T-cell (primary cell): ENCODE measurements around the gene MSANTD1. TPM values are rescaled to one million over a fixed set of nuclear protein-coding genes. Genes with fewer than 3 reads are reported as not detected.

Source experiments
- ATAC-seq, 4 experiments: fragments of 200-7000 bp in 3 of 4; fragments of 150-1000 bp in 1 of 4; cut with Tn5 transposase; replicated peaks in 1 of 4; 1 replicate in 3 of 4; 2 replicates in 1 of 4; pipeline ENCODE4 v1.10.0; 2021; ENCODE audit warnings: moderate library complexity in 3 of 4, mild to moderate bottlenecking in 2 of 4, moderate number of reproducible peaks in 1 of 4
- CTCF ChIA-PET, 2 donors: fragments of 300-600 bp; sonication (Branson Sonifier 250); formaldehyde crosslinking; loops; one replicate each; lab custom pipeline; 2022; ENCODE audit warnings: antibody characterized with exemption in 2 of 2; lab: Charles Lee
- POLR2A ChIA-PET, 2 donors: fragments of 300-600 bp; sonication (Branson Sonifier 250); formaldehyde crosslinking; loops; one replicate each; lab custom pipeline; 2022; ENCODE audit warnings: antibody characterized with exemption in 2 of 2; lab: Charles Lee
- DNase-seq, 35 experiments: peaks; one replicate each; pipeline versions ENCODE4 v3.0.0 to v3.0.0-alpha.2; 2013 to 2023
- H3K27ac ChIP-seq: one replicate; pipeline ENCODE4 v1.5.1; 2013; ENCODE audit warnings: low read length
- H3K27me3 ChIP-seq, 2 experiments: replicated peaks in 1 of 2; 1 replicate in 1 of 2; 2 replicates in 1 of 2; pipeline versions ENCODE4 v1.6.1 to v1.7.0; 2013; ENCODE audit warnings: low read length in 1 of 2, mixed read lengths in 1 of 2; ENCODE audit not compliant: control insufficient read depth in 2 of 2, insufficient read depth in 2 of 2; ENCODE audit errors: extremely low read depth in 1 of 2
- H3K36me3 ChIP-seq, 2 donors: 1 replicate in 1 of 2; 2 replicates in 1 of 2; pipeline versions ENCODE4 v1.6.1 to v1.7.0; 2013; ENCODE audit warnings: low read length in 1 of 2; ENCODE audit not compliant: control insufficient read depth in 2 of 2, insufficient read depth in 1 of 2; ENCODE audit errors: extremely low read depth in 1 of 2
- H3K4me1 ChIP-seq, 2 experiments: 1 replicate in 1 of 2; 2 replicates in 1 of 2; pipeline versions ENCODE4 v1.6.1 to v1.7.0; 2013; ENCODE audit warnings: low read length in 2 of 2, mixed read lengths in 1 of 2; ENCODE audit not compliant: insufficient read depth in 2 of 2, control insufficient read depth in 1 of 2; ENCODE audit errors: extremely low read depth in 1 of 2
- H3K4me3 ChIP-seq, 2 donors: 1 replicate in 1 of 2; 2 replicates in 1 of 2; pipeline versions ENCODE4 v1.5.1 to v1.7.0; 2013; ENCODE audit warnings: mild to moderate bottlenecking in 2 of 2, low read length in 1 of 2, moderate library complexity in 1 of 2; ENCODE audit not compliant: control insufficient read depth in 1 of 2; ENCODE audit errors: extremely low read depth in 1 of 2
- H3K9me3 ChIP-seq: 2 replicates; pipeline ENCODE4 v1.7.0; 2013
- H3K27ac Mint-ChIP-seq, 2 donors: one replicate each; pipeline ENCODE4 v1.8.0; 2020 to 2021; ENCODE audit warnings: mild to moderate bottlenecking in 2 of 2, mixed read lengths in 2 of 2
- H3K27me3 Mint-ChIP-seq, 2 donors: one replicate each; pipeline ENCODE4 v1.8.0; 2021 to 2022; ENCODE audit warnings: mixed read lengths in 2 of 2
- H3K36me3 Mint-ChIP-seq: one replicate; pipeline ENCODE4 v1.8.0; 2021; ENCODE audit warnings: mixed read lengths
- H3K4me1 Mint-ChIP-seq, 3 donors: one replicate each; pipeline ENCODE4 v1.8.0; 2020 to 2022; ENCODE audit warnings: mixed read lengths in 3 of 3, mild to moderate bottlenecking in 1 of 3
- H3K4me3 Mint-ChIP-seq, 3 donors: one replicate each; pipeline ENCODE4 v1.8.0; 2020 to 2022; ENCODE audit warnings: mild to moderate bottlenecking in 3 of 3, mixed read lengths in 3 of 3, moderate library complexity in 3 of 3
- H3K9me3 Mint-ChIP-seq, 3 donors: one replicate each; pipeline ENCODE4 v1.8.0; 2020 to 2022; ENCODE audit warnings: mixed read lengths in 3 of 3
- WGBS: methylation state at CpG from one replicate; pipeline ENCODE4 v1.1.5; 2013; ENCODE audit warnings: missing lambda C conversion rate; ENCODE audit not compliant: insufficient coverage; 5-methylcytosine and 5-hydroxymethylcytosine counted together
- total RNA-seq, 35 experiments: library from RNA in 6 of 35; stranded (reverse) in 6 of 35; fragments of 120-200 nt in 1 of 35; gene quantifications; one replicate each; pipeline versions ENCODE4 v1.2.1 to v1.2.4 and lab custom pipeline; 2013 to 2026

Gene MSANTD1
- total RNA-seq (1 to 10 TPM in 4 of 5 donors, under 1 TPM in 1; 0.60 to 2.5 (median 1.6) TPM), total RNA-seq (lab: John Stamatoyannopoulos, UW) (0.51 to 3.3 (median 1.3) reads per million in 29 experiments)
- total RNA-seq (2013) = 0.64 TPM

GRCh38 chr4:3248811-3249661, at the start of gene MSANTD1:
TSS of gene MSANTD1 (plus strand) at chr4:3249159. CDS start at chr4:3249223, 64 bp downstream.
- no peaks in the 10 kb centered on the region for H3K36me3 ChIP-seq
- WGBS = 96% methylated on average over 64 of the region's 72 CpGs
- H3K4me3 ChIP-seq = no peak within 1 kb of the TSS
- H3K9me3 ChIP-seq = no peaks in the 10 kb centered on the region
- H3K27ac Mint-ChIP-seq = no peak within 1 kb of the TSS
- H3K36me3 Mint-ChIP-seq = no peaks in the 10 kb centered on the region
- H3K4me1 ChIP-seq = peaks cover 0 to 4% of the 10 kb centered on the region in 2 experiments
- CTCF ChIA-PET = no interaction called here
- DNase-seq (no peak), ATAC-seq (no peak)
- POLR2A ChIA-PET = no interaction called here
- no peak within 1 kb of the TSS for H3K27ac ChIP-seq
- H3K4me1 Mint-ChIP-seq = no peaks in the 10 kb centered on the region
- no peaks in the 10 kb centered on the region for H3K9me3 Mint-ChIP-seq
- no peaks in the 10 kb centered on the region for H3K27me3 Mint-ChIP-seq
- H3K27me3 ChIP-seq = no peaks in the 10 kb centered on the region
- H3K4me3 Mint-ChIP-seq = no peak within 1 kb of the TSS

- Histone ChIP-seq H3K27me3 (no peaks in the 10 kb centered on the region), H3K36me3 (peaks cover 6 to 15% of the 10 kb centered on the region in 2 donors), H3K9me3 (no peaks in the 10 kb centered on the region), H3K4me1 (peaks cover 59 to 88% of the 10 kb centered on the region in 2 experiments), H3K27ac (no peak overlapping the region), H3K4me3 (no peak overlapping the region)
- no peaks in the 10 kb centered on the region for H3K27me3 Mint-ChIP-seq
- H3K27ac Mint-ChIP-seq = no peak overlapping the region
- DNase-seq (no peak), ATAC-seq (no peak)
- WGBS = 98% methylated on average over 15 of the region's 17 CpGs
- no peaks in the 10 kb centered on the region for H3K9me3 Mint-ChIP-seq
- POLR2A ChIA-PET = interaction anchor here in 1 of 2 donors (0.6 kb wide), 1 partner anchor 64 kb away, joined by 5 read pairs; no protein-coding TSS in a partner anchor
- CTCF ChIA-PET = no interaction called here
- H3K4me3 Mint-ChIP-seq = no peak overlapping the region
- peaks cover 76 to 81% (median 80%) of the 10 kb centered on the region in 3 donors for H3K4me1 Mint-ChIP-seq
- H3K36me3 Mint-ChIP-seq = peaks cover 24% of the 10 kb centered on the region
Observed at GRCh38 chr4:3199653-3200422, 49.1 kb upstream of the MSANTD1 start.

- 95% methylated on average over 5 of the region's 8 CpGs for WGBS
- Mint-ChIP-seq H3K4me3 (peak overlapping the region in 1 of 3 donors; percentile 73), H3K27me3 (no peaks in the 10 kb centered on the region), H3K9me3 (no peaks in the 10 kb centered on the region), H3K27ac (peak overlapping the region in 1 of 2 donors; percentile 44), H3K36me3 (peaks cover 19% of the 10 kb centered on the region), H3K4me1 (peaks cover 68 to 74% (median 73%) of the 10 kb centered on the region in 3 donors)
- Histone ChIP-seq H3K27ac (peak overlapping the region; percentile 17), H3K36me3 (peaks cover 6 to 12% of the 10 kb centered on the region in 2 donors), H3K9me3 (no peaks in the 10 kb centered on the region), H3K4me3 (no peak overlapping the region), H3K4me1 (peaks cover 53 to 81% of the 10 kb centered on the region in 2 experiments), H3K27me3 (no peaks in the 10 kb centered on the region)
- ChIA-PET CTCF (no interaction called here), POLR2A (interaction anchor here in 1 of 2 donors (0.6 kb wide), 1 partner anchor 65 kb away, joined by 5 read pairs; no protein-coding TSS in a partner anchor)
- DNase-seq (no peak), ATAC-seq (no peak)
Observed at GRCh38 chr4:3200423-3201090, 48.4 kb upstream of the MSANTD1 start.

- 9% methylated on average over 7 of the region's 11 CpGs for WGBS
- POLR2A ChIA-PET = no interaction called here
Observed at GRCh38 chr4:3201718-3202702, 46.9 kb upstream of the MSANTD1 start.

More at GRCh38 chr4:3201718-3202702, 46.9 kb upstream of the MSANTD1 start:
- CTCF ChIA-PET = interaction anchor here in 1 of 2 donors (1.0 kb wide), 1 partner anchor 8 kb away, joined by 3 read pairs; no protein-coding TSS in a partner anchor
- Histone ChIP-seq H3K27me3 (no peaks in the 10 kb centered on the region), H3K4me1 (peaks cover 40 to 66% of the 10 kb centered on the region in 2 experiments), H3K4me3 (peak overlapping the region; percentile 11 to 21), H3K9me3 (no peaks in the 10 kb centered on the region), H3K36me3 (peaks cover 9 to 21% of the 10 kb centered on the region in 2 donors), H3K27ac (peak overlapping the region; percentile 64)
- peak overlapping the region; percentile 82 to 87 for H3K27ac Mint-ChIP-seq
- no peaks in the 10 kb centered on the region for H3K27me3 Mint-ChIP-seq
- ATAC-seq (peak; percentile 98), DNase-seq (peak; percentile 49 to 90 (median 79))
- peaks cover 54 to 59% (median 58%) of the 10 kb centered on the region in 3 donors for H3K4me1 Mint-ChIP-seq
- no peaks in the 10 kb centered on the region for H3K9me3 Mint-ChIP-seq
- H3K4me3 Mint-ChIP-seq = peak overlapping the region; percentile 59 to 73 (median 65)
- peaks cover 22% of the 10 kb centered on the region for H3K36me3 Mint-ChIP-seq
